ENCODE measurements around the gene TCF23.
"Not testable (repeated sequence)": the region's sequence is repeated elsewhere in the genome, so short reads cannot be mapped to it uniquely, and the experiment has no call there.

Gene TCF23

DNA sequence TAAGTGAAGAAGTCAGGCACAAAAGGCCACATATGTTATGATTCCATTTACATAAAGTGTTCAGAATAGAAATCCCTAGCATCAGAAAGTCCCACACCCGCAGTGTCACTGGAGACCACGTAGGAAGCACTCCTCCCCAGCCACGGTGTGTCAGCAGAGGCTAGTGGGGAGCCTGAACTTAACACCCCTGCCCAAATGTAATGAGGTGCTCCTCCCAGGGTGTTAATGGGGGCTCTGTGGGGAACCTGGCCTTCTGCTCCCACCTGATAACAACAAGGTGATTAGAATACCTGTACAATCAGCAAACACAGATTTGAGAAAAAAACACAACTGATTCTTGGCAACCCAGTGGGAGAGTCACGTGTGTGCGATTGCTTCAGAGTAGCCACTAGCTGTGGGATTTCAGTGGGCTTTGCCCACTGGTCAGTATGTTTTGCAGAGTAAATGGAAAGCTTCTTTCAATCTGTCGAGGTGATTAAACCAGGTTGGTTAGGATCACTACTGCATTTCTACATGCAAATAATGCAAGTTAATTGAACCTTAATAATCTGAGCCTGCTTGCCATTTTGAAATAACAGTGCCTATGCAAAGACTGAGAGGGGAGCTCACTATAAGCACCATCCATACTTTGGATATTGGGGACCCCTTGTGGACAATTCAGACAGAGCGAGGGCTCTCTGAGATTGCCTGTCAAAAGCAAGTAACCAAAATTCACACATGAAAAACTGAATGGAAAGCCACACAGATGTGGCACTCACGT lies 42.4 kb downstream of the TCF23 start:
- DNase-seq = peak; percentile 61

DNA sequence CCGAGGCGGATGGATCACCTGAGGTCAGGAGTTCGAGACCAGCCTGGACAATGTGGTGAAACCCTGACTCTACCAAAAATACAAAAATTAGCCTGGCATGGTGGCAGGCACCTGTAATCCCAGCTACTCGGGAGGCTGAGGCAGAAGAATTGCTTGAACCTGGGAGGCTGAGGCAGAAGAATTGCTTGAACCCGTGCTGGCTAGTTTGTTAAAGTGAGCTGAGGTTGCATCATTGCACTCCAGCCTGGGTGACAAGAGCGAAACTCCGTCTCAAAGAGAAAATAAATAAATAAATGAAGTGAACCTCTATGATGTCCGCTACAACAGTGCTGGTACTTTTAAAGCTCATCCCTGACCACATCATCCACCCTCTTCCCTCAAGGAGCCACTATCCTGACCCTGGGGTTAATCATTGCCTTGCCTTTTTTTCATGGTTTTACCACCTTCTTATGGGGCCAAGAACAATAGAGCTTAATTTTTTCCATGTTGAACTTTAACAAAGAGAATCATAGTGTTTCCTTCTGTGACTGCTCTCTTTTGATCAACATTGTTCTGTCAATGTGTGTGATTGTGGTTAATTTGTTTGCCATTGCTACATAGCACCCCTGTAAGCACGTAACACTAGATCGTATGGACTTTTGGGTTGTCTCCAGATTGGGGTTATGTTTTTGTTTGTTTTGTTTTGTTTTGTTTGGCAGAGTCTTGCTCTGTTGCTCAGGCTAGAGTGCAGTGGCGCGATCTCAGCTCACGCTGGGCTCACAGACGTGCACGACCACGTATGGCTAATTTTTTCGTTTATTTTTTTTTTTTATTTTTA lies 45.9 kb downstream of the TCF23 start:
- DNase-seq = no peak

DNA sequence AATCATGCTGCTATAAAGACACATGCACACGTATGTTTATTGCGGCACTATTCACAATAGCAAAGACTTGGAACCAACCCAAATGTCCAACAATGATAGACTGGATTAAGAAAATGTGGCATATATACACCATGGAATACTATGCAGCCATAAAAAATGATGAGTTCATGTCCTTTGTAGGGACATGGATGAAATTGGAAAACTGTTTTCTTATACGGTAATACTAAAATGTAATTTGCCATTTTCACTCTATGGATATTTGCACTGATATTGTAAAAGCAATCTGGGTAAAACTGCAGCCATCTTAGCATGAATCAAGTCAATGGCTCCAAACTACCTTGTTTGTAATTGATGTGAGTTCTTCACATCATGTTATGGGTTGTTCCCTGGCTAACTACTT lies 47.0 kb downstream of the TCF23 start:
- DNase-seq = not testable (repeated sequence)

GRCh38 chr2:27198068-27198467 lies 49.3 kb downstream of the TCF23 start:
- not testable (repeated sequence) for DNase-seq

DNA sequence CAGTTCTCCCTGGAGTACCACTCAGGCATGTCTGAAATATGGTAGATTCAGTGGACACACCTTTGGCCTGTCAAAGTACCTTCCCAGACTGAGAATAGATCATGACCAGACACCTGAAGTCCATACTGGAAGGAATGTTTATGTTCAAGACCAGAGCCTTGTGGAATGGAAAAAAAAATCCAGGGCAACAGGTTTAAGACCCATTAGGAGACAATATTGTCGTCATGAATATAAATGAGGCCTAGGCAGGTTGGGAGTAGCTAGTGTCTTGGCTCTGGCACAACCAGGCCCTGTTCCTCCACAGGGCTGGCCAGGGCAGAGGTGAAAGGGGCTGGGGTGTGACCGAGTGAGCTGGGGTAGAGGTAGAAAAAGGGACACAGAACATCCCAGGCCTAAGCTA lies 49.8 kb downstream of the TCF23 start:
- no peak for DNase-seq

GRCh38 chr2:27199241-27199640 lies 50.4 kb downstream of the TCF23 start:
- DNase-seq = no peak

DNA sequence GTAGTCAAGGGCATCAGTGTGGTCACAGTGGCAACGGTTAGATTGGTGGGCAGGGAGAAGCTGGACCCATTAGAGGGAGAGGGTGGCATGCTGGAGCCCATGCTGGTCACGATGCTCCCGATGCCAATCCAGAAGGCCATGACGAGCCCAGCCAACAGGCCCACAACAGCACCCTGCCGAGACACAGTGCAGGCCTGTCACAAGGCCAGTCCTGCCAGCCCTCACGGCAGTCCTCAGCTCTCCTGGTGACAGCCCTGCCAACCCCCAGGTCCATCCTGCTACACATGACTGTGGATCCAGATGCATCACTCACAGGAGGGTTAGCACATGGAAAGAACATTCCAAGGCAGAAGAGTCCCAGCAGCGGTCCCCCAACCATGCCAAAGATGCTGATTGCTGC lies 52.9 kb downstream of the TCF23 start:
- DNase-seq = no peak

DNA sequence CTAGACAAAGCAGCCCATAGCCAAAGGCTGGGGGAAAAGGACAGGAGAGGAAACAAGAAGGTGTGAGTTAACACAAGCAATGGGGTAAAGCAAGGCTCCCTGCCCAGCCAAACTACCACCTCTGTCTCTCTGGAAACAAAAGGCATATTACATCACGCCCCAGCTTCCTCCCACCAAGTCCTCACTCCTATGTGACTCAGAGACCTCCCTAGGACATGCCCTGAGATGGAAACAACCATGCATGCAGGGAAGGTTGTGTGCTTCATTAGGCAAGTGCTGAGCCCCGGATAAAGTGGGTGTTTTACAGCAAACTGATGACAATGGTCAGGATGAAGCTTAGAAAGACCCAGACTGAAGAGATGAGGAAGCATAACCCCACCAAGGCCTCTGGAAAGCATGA lies 54.0 kb downstream of the TCF23 start:
- no peak for DNase-seq

DNA sequence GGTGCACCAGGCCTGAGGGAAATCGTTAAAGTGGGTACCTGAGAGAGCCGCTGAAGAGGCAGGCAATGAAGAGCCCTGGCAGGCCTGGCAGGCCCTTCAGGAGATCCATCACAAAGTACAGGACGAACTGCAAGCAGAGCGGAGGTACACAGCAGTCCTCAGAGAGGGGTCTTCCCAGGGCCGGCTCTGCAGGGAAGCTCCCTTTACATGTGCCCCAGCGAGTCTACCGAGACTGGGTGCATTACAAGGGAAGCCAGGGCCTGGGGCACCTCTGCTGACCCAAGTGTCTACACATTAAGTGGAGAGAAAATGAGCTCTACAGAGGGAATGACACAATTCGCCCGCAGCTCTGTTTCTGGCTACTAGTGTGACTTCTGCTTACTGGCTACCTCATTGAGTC lies 54.9 kb downstream of the TCF23 start:
- DNase-seq = no peak

DNA sequence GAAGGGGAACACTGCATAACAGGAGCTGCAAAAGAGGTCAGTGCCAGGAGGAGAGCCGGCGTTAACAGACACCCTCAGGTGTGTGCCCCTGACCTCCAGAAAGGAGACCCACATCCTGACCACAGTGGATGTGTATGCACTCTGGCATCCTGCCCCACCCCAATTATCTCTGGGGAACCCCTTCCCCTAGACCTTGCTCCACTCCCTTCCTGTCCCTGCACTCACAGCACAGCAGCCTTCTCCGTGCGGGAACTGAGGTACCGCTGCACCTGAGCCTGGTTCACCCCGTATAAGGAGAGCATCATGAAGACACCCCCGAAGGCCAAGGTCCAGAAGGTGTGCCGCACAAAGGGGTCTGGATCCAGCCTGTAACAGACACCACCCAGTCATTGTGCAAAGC lies 55.8 kb downstream of the TCF23 start:
- DNase-seq = no peak

GRCh38 chr2:27205206-27205605 lies 56.4 kb downstream of the TCF23 start:
- no peak for DNase-seq

DNA sequence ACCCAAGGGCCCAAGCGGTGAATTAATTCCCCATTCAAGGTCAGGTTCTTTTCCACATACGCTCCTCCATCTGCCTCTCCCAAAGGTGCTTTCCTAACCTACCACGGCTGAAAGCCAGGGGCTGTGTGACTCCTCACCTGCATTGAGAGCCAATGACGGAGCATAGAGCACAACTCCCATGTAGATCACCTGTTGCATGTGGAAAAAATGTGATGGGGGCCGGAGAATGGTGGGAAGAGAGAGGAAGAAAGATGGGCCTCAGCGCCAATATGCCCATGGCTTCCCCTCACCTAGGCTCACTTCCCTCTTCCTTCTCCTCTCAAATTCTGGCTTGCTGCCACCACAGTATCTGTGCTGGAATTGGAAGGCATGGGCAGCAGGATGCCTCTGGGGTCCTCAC lies 57.5 kb downstream of the TCF23 start:
- DNase-seq = no peak
